Neural crest cell (in vitro differentiated cells): Measurements from ENCODE around the gene CD47. TPM values are rescaled to one million over a fixed set of nuclear protein-coding genes. Genes with fewer than 3 reads are reported as not detected.

Source experiments
- DNase-seq: peaks from one replicate; pipeline ENCODE4 v3.0.0; 2021; ENCODE audit warnings: low read depth, mixed read lengths, low spot score
- H3K27ac Mint-ChIP-seq: one replicate; pipeline ENCODE4 v1.8.0; 2021; ENCODE audit warnings: mild to moderate bottlenecking, mixed read lengths; ENCODE audit not compliant: unreplicated experiment
- H3K27me3 Mint-ChIP-seq: 2 replicates; pipeline ENCODE4 v1.8.0; 2021; ENCODE audit warnings: low read depth, mild to moderate bottlenecking, mixed read lengths
- H3K36me3 Mint-ChIP-seq: 2 replicates; pipeline ENCODE4 v1.8.0; 2021; ENCODE audit warnings: low read depth, mild to moderate bottlenecking, mixed read lengths
- H3K4me1 Mint-ChIP-seq: 2 replicates; pipeline ENCODE4 v1.8.0; 2021; ENCODE audit warnings: mixed read lengths
- H3K4me3 Mint-ChIP-seq: one replicate; pipeline ENCODE4 v1.8.0; 2021; ENCODE audit warnings: mild to moderate bottlenecking, mixed read lengths
- H3K9me3 Mint-ChIP-seq: 2 replicates; pipeline ENCODE4 v1.8.0; 2021; ENCODE audit warnings: mixed read lengths
- total RNA-seq: library from RNA; stranded (reverse); gene quantifications from 2 replicates; pipeline ENCODE4 v1.2.1, GENCODE V29; 2021
- TF ChIP-seq, protein P1 (sequence below): fragments of 200-600 bp; sonication (generic); conservative IDR thresholded peaks from 2 replicates; pipeline ENCODE4 v1.5.0; 2021; ENCODE audit warnings: antibody characterized with exemption, mild to moderate bottlenecking

Gene CD47
- total RNA-seq, 1 donor from 2014 or later, result 48.3 TPM

DNA sequence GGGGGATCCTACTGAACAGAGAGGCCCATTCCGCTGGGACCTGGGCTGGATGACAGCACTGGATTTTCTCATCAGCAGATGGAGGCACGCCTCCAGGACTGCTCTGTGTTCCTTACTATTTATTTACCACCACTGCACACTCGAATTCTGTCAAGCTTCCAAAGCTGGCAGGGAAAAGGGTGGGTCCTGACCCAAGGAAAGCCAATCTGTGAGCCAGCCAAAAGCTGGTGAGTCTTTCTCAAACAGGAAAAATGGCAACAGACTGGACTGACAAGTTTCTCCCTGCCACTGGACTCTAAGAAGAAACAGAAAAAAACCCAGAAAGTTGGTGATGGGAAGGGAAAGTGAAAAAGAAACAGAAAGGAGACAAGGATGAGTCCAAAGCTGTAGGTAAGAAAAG is 37.8 kb downstream of the CD47 start:
- H3K27ac Mint-ChIP-seq, result peak overlapping the region; percentile 89
- no peaks in the 10 kb centered on the region for H3K27me3 Mint-ChIP-seq
- TF ChIP-seq, protein P1, sequence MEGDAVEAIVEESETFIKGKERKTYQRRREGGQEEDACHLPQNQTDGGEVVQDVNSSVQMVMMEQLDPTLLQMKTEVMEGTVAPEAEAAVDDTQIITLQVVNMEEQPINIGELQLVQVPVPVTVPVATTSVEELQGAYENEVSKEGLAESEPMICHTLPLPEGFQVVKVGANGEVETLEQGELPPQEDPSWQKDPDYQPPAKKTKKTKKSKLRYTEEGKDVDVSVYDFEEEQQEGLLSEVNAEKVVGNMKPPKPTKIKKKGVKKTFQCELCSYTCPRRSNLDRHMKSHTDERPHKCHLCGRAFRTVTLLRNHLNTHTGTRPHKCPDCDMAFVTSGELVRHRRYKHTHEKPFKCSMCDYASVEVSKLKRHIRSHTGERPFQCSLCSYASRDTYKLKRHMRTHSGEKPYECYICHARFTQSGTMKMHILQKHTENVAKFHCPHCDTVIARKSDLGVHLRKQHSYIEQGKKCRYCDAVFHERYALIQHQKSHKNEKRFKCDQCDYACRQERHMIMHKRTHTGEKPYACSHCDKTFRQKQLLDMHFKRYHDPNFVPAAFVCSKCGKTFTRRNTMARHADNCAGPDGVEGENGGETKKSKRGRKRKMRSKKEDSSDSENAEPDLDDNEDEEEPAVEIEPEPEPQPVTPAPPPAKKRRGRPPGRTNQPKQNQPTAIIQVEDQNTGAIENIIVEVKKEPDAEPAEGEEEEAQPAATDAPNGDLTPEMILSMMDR, result no peak
- no peak overlapping the region for H3K4me3 Mint-ChIP-seq
- H3K4me1 Mint-ChIP-seq, result no peaks in the 10 kb centered on the region
- H3K9me3 Mint-ChIP-seq, result no peaks in the 10 kb centered on the region
- H3K36me3 Mint-ChIP-seq, result peaks cover 20% of the 10 kb centered on the region
- DNase-seq, result no peak

DNA sequence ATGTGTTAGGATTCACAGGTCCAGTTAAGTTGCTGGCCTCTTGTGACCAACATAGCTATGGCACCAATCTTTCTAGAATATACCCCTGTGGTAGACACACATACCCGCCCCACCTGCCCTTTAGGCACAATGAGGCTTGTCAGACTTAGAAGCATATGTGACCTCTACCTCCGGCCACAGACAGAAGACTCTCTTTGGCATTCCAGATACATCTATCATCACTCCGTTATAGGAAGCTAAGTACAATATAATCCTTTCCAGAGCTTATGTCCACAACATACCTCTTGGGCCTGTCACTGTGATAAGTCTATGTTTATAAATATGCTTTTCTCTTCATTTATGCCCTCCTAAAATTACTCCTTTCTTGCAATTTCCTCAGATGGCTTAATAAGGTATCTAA is 39.8 kb downstream of the CD47 start:
- Mint-ChIP-seq H3K27ac (no peak overlapping the region), H3K9me3 (no peaks in the 10 kb centered on the region), H3K4me3 (no peak overlapping the region), H3K4me1 (no peaks in the 10 kb centered on the region), H3K27me3 (no peaks in the 10 kb centered on the region), H3K36me3 (peaks cover 13% of the 10 kb centered on the region)
- TF ChIP-seq, protein P1, result no peak
- DNase-seq, result no peak

DNA sequence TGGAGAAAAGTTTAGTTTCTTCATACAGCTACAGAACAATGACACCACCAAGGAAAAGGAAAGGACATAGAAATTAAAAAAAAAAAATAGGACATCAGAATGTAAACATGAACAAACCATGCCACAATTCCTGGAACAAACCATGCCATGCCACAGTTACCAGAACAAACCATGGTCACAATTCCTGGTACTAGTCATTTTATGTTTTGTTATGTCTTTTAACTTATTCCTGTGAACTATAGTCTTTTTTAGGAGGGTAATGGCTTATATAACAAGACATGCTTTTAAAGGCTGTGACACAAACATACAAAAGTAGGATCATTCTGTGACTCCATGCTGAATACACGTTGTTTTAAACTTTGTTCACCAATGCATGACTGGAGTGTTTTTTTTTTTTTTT is 42.8 kb downstream of the CD47 start:
- DNase-seq, result no peak
- TF ChIP-seq, protein P1, result no peak
- Mint-ChIP-seq H3K27ac (no peak overlapping the region), H3K36me3 (peaks cover 9% of the 10 kb centered on the region), H3K4me3 (no peak overlapping the region), H3K27me3 (no peaks in the 10 kb centered on the region), H3K9me3 (no peaks in the 10 kb centered on the region), H3K4me1 (peaks cover 7% of the 10 kb centered on the region)

DNA sequence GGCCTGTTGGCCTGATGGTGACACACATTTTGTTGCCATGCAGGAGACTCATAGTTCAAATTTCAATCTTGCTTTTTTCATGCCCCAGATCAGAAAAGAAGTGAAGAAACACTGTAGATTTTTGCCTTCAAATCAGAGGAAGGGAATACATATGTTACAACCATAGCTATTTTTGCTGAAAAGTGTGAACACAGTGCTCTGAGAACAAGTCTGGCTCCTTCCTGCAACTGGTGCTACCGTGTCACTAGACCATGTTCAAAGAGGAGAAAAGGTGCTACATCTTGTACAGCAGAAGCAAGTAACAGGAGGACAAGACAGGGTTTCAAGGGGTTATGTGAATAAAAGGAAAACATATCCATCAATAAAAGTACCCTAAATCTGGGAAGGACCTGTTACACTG is 44.6 kb downstream of the CD47 start:
- Mint-ChIP-seq H3K27ac (no peak overlapping the region), H3K27me3 (no peaks in the 10 kb centered on the region), H3K9me3 (no peaks in the 10 kb centered on the region), H3K4me1 (peaks cover 7% of the 10 kb centered on the region), H3K4me3 (no peak overlapping the region), H3K36me3 (peaks cover 5% of the 10 kb centered on the region)
- TF ChIP-seq, protein P1, result no peak
- no peak for DNase-seq

DNA sequence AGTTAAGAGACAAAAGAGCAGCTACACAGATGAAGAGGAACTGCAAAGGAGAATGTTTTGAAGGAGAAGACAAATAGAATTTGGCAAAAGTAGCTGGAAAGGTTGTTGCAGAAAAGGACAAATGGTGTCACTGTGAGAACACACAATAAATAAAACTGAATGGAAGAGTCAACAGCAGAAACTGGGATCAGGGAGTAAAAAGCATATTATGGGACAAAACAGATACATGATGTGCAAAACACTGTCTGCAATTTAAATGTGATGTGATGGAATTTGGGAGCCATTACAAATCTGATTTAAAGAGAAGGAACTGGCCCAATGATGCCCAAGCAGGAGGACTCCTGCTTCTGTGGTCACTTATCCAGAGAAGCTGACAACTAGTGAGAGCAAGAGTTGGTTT is 46.1 kb downstream of the CD47 start:
- TF ChIP-seq, protein P1, result no peak
- Mint-ChIP-seq H3K4me3 (no peak overlapping the region), H3K27me3 (no peaks in the 10 kb centered on the region), H3K36me3 (peaks cover 2% of the 10 kb centered on the region), H3K4me1 (peaks cover 7% of the 10 kb centered on the region), H3K27ac (no peak overlapping the region), H3K9me3 (no peaks in the 10 kb centered on the region)
- DNase-seq, result no peak

DNA sequence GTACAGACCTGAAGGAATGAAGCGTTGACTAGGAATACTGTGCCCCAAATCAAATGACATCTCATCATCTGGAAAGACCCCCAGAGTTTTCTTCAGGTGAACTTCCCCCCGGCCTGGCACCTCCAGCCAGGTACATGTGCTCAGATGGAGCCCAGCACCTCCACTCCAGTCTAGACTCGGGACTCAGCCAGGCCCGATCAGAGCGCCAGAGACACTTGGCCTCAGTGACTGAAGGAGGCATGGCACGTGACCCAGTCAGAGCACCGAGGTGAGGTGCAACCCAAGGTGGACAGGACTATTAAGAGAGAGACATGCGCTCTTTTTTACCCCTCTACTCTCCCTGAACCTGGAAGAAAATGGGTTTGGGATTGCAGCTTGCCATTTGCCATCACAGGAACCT is 48.5 kb downstream of the CD47 start:
- no peaks in the 10 kb centered on the region for H3K9me3 Mint-ChIP-seq

More for the DNA sequence above, 48.5 kb downstream of the CD47 start:
- DNase-seq, result no peak
- Mint-ChIP-seq H3K4me1 (peaks cover 7% of the 10 kb centered on the region), H3K27ac (no peak overlapping the region), H3K27me3 (no peaks in the 10 kb centered on the region), H3K36me3 (no peaks in the 10 kb centered on the region), H3K4me3 (no peak overlapping the region)
- TF ChIP-seq, protein P1, result no peak
